HCT116 (cell line): ENCODE results near the gene PARVB. TPM values are rescaled to one million over a fixed set of nuclear protein-coding genes. Genes with fewer than 3 reads are reported as not detected.

Experiments
- ATAC-seq: fragments of 200-7000 bp; cut with Tn5 transposase; 2 replicates; pipeline ENCODE4 v1.9.1; 2020; ENCODE audit warnings: mild to moderate bottlenecking, moderate library complexity
- BruUV-seq: library from RNA; stranded (reverse); fragments of 400-500 nt; replicated peaks from 2 replicates; lab custom pipeline; 2021; lab: Mats Ljungman, UMichigan
- CTCF ChIA-PET: fragments of 300-600 bp; sonication (Branson Sonifier 250); formaldehyde crosslinking; loops from one replicate; lab custom pipeline; 2021; ENCODE audit warnings: antibody characterized with exemption; lab: Charles Lee
- POLR2A ChIA-PET: fragments of 300-600, 350-600 bp; sonication (Branson Sonifier 250); formaldehyde crosslinking; loops from one replicate; lab custom pipeline; 2021; ENCODE audit warnings: antibody characterized with exemption; lab: Charles Lee
- RAD21 ChIA-PET, 2 experiments: fragments of 300-600 bp; sonication (Branson Sonifier 250); formaldehyde crosslinking; loops; one replicate each; lab custom pipeline; 2023; ENCODE audit warnings: low total read pairs in 2 of 2; ENCODE audit not compliant: uncharacterized antibody in 2 of 2, unreplicated experiment in 2 of 2, low non-redundant PET in 1 of 2; lab: Charles Lee
- DNase-seq: peaks from one replicate; pipeline ENCODE4 v3.0.0-alpha.2; 2010; ENCODE audit warnings: low read depth, low spot score
- H2AFZ ChIP-seq: fragments of 200-600 bp; shearing (Covaris generic), sonication (generic); 2 replicates; pipeline ENCODE4 v1.6.1; 2017; ENCODE audit warnings: low read depth, mixed run types, mixed read lengths, antibody characterized with exemption, low read length; ENCODE audit not compliant: poor library complexity, severe bottlenecking
- H3K27ac ChIP-seq: 2 replicates; pipeline ENCODE4 v1.5.1; 2012; ENCODE audit warnings: low read depth, low read length
- H3K27me3 ChIP-seq: fragments of 200-600 bp; sonication (generic); 2 replicates; pipeline ENCODE4 v1.6.1; 2016; ENCODE audit warnings: mixed run types, low read length, mixed read lengths; ENCODE audit not compliant: insufficient read depth
- H3K36me3 ChIP-seq, 2 experiments: fragments of 200-500 bp in 1 of 2; fragments of 200-600 bp in 1 of 2; sonication (Bioruptor generic) in 1 of 2; sonication (generic) in 1 of 2; 2 replicates each; pipeline versions ENCODE4 v1.5.1 to v1.6.1; 2014 to 2016; ENCODE audit warnings: low read length in 2 of 2, inconsistent platforms in 1 of 2, mixed read lengths in 1 of 2, mixed run types in 1 of 2; ENCODE audit not compliant: insufficient read depth in 2 of 2, control insufficient read depth in 1 of 2
- H3K4me1 ChIP-seq, 2 experiments: fragments of 200-600 bp in 1 of 2; sonication (generic) in 1 of 2; 2 replicates each; pipeline versions ENCODE4 v1.5.1 to v1.6.1; 2012 to 2017; ENCODE audit warnings: low read length in 2 of 2, inconsistent platforms in 1 of 2, mild to moderate bottlenecking in 1 of 2, mixed read lengths in 1 of 2, mixed run types in 1 of 2, moderate library complexity in 1 of 2; ENCODE audit not compliant: insufficient read depth in 2 of 2, control insufficient read depth in 1 of 2
- H3K4me2 ChIP-seq: fragments of 200-600 bp; sonication (generic); 2 replicates; pipeline ENCODE4 v1.6.1; 2017; ENCODE audit warnings: mixed run types, low read length, mixed read lengths
- H3K4me3 ChIP-seq, 2 experiments: fragments of 200-600 bp in 1 of 2; sonication (generic) in 1 of 2; replicated peaks in 1 of 2; 2 replicates each; pipeline ENCODE4 v1.5.1; 2011 to 2016; ENCODE audit warnings: low read length in 2 of 2, control low read depth in 1 of 2, low read depth in 1 of 2, mild to moderate bottlenecking in 1 of 2, mixed read lengths in 1 of 2, mixed run types in 1 of 2
- H3K79me2 ChIP-seq: fragments of 200-600 bp; sonication (generic); 2 replicates; pipeline ENCODE4 v1.6.1; 2017; ENCODE audit warnings: mild to moderate bottlenecking, mixed run types, low read length, moderate library complexity, mixed read lengths; ENCODE audit not compliant: insufficient read depth
- H3K9ac ChIP-seq: fragments of 200-600 bp; sonication (generic); 2 replicates; pipeline ENCODE4 v1.6.1; 2016; ENCODE audit warnings: low read length, mixed read lengths
- H3K9me2 ChIP-seq: fragments of 200-600 bp; sonication (generic), shearing (Covaris generic); 2 replicates; pipeline ENCODE4 v1.6.1; 2017; ENCODE audit warnings: mixed run types, mild to moderate bottlenecking, moderate library complexity; ENCODE audit not compliant: insufficient read depth
- H3K9me3 ChIP-seq, 2 experiments: fragments of 200-500 bp in 1 of 2; fragments of 200-600 bp in 1 of 2; sonication (Bioruptor generic) in 1 of 2; sonication (generic) in 1 of 2; 2 replicates each; pipeline ENCODE4 v1.6.1; 2014 to 2017; ENCODE audit warnings: low read length in 2 of 2, mixed read lengths in 2 of 2, inconsistent platforms in 1 of 2, low read depth in 1 of 2, mild to moderate bottlenecking in 1 of 2, mixed run types in 1 of 2, moderate library complexity in 1 of 2; ENCODE audit not compliant: control insufficient read depth in 1 of 2, insufficient read depth in 1 of 2
- H4K20me1 ChIP-seq: fragments of 200-600 bp; sonication (generic), shearing (Covaris generic); 2 replicates; pipeline ENCODE4 v1.6.1; 2017; ENCODE audit warnings: mixed run types, mild to moderate bottlenecking, moderate library complexity; ENCODE audit not compliant: insufficient read depth
- ATF3 ChIP-seq: IDR thresholded peaks from 2 replicates; pipeline ENCODE4 v1.6.1; 2012
- CEBPB ChIP-seq: IDR thresholded peaks from 2 replicates; pipeline ENCODE4 v1.6.1; 2012; ENCODE audit warnings: low read depth
- CTCF ChIP-seq, 3 experiments: fragments of 200-600 bp in 1 of 3; sonication (generic) in 1 of 3; IDR thresholded peaks in 2 of 3; conservative IDR thresholded peaks in 1 of 3; 2 replicates each; pipeline ENCODE4 v1.5.1; 2012 to 2017; ENCODE audit warnings: low read depth in 2 of 3, low read length in 2 of 3, antibody characterized with exemption in 1 of 3, borderline replicate concordance in 1 of 3, control low read depth in 1 of 3, mild to moderate bottlenecking in 1 of 3, mixed read lengths in 1 of 3, mixed run types in 1 of 3, moderate library complexity in 1 of 3; ENCODE audit not compliant: insufficient read depth in 1 of 3
- FOSL1 ChIP-seq: IDR thresholded peaks from 2 replicates; pipeline ENCODE4 v1.6.1; 2012; ENCODE audit warnings: low read depth
- JUND ChIP-seq: IDR thresholded peaks from 2 replicates; pipeline ENCODE4 v1.6.1; 2012
- POLR2A ChIP-seq: IDR thresholded peaks from 2 replicates; pipeline ENCODE4 v1.7.0; 2011; ENCODE audit warnings: borderline replicate concordance; ENCODE audit not compliant: insufficient read depth, insufficient read length; ENCODE audit errors: extremely low read depth
- POLR2AphosphoS5 ChIP-seq: IDR thresholded peaks from 2 replicates; pipeline ENCODE4 v1.6.1; 2011; ENCODE audit warnings: mild to moderate bottlenecking, low read depth, low read length, moderate library complexity
- SP1 ChIP-seq: IDR thresholded peaks from 2 replicates; pipeline ENCODE4 v1.6.1; 2012; ENCODE audit warnings: low read depth
- SRF ChIP-seq: IDR thresholded peaks from 2 replicates; pipeline ENCODE4 v1.6.1; 2012; ENCODE audit warnings: low read depth
- YY1 ChIP-seq: IDR thresholded peaks from 2 replicates; pipeline ENCODE4 v1.6.1; 2011; ENCODE audit warnings: low read length, low read depth, moderate library complexity, mild to moderate bottlenecking; ENCODE audit not compliant: insufficient replicate concordance; ENCODE audit errors: extremely low read depth
- ZFX ChIP-seq: fragments of 450-650 bp; IDR thresholded peaks from 2 replicates; pipeline ENCODE4 v1.6.1; 2017
- ZNF274 ChIP-seq: fragments of 200-500 bp; sonication (Bioruptor generic); IDR thresholded peaks from 2 replicates; pipeline ENCODE4 v1.6.1; 2014; ENCODE audit warnings: mild to moderate bottlenecking, low read depth, low read length, inconsistent platforms
- intact Hi-C: fragments of 100-400 bp; cut with micrococcal nuclease; formaldehyde crosslinking; loops from 2 replicates; pipeline ENCODE4 v1.10.0; 2022
- total RNA-seq: library from RNA; stranded (reverse); gene quantifications from one replicate; pipeline ENCODE4 v1.2.1, GENCODE V29; 2021; ENCODE audit not compliant: unreplicated experiment

The PARVB gene
- total RNA-seq, 1 experiment from 2014 or later = 21.4 TPM

GRCh38 chr22:44143579-44143978 is 119.5 kb downstream of the PARVB start:
- H3K4me2 ChIP-seq = no peak overlapping the region
- H3K79me2 ChIP-seq = no peaks in the 10 kb centered on the region
- H2AFZ ChIP-seq = no peak overlapping the region
- H3K9ac ChIP-seq = no peak overlapping the region
- no peaks in the 10 kb centered on the region for H3K36me3 ChIP-seq
- ATAC-seq (no peak), DNase-seq (no peak)
- ChIA-PET POLR2A (no interaction called here), CTCF (no interaction called here), RAD21 (no interaction called here)
- H3K9me2 ChIP-seq = no peaks in the 10 kb centered on the region
- H3K9me3 ChIP-seq = no peaks in the 10 kb centered on the region
- no peak for TF ChIP-seq POLR2AphosphoS5
- TF ChIP-seq POLR2A = no peak
- TF ChIP-seq CTCF (IDR thresholded peaks at IDR 0.05 in 2 of 3, conservative IDR thresholded peaks at IDR 0.05 in 1 of 3; ENCODE audit: borderline replicate concordance in 1 of 3, insufficient read depth in 1 of 3, low read depth in 2 of 3, low read length in 2 of 3) = no peak
- no peak for TF ChIP-seq ZNF274
- TF ChIP-seq JUND = no peak
- no peak for TF ChIP-seq FOSL1
- TF ChIP-seq ATF3 = no peak
- no peak for TF ChIP-seq CEBPB
- no peak for TF ChIP-seq SP1
- TF ChIP-seq SRF = no peak
- no peak for TF ChIP-seq YY1
- no peak for TF ChIP-seq ZFX
- H4K20me1 ChIP-seq = no peaks in the 10 kb centered on the region
- H3K27ac ChIP-seq = no peak overlapping the region
- intact Hi-C loops = no loop called here
- no peaks in the 10 kb centered on the region for H3K4me1 ChIP-seq
- no peaks in the 10 kb centered on the region for H3K27me3 ChIP-seq
- no peak overlapping the region for H3K4me3 ChIP-seq
- no TSS peak for BruUV-seq
